Suprapubic skin (tissue), 4 donors: ENCODE results near the gene MTERF4.
A peak's percentile ranks its signal among the peaks of the same experiment; 100 is the strongest.

Experiments used
- CTCF ChIP-seq, 2 donors: fragments of 200-600 bp in 1 of 2; fragments of 450-650 bp in 1 of 2; sonication (generic) in 1 of 2; IDR thresholded peaks; one replicate each; pipeline ENCODE4 v1.5.1; 2016 to 2019; ENCODE audit warnings: antibody characterized with exemption in 2 of 2, mild to moderate bottlenecking in 1 of 2, moderate library complexity in 1 of 2
- EP300 ChIP-seq: sonication (generic); formaldehyde crosslinking; IDR thresholded peaks from one replicate; pipeline ENCODE4 v1.6.1; 2017; ENCODE audit warnings: antibody characterized with exemption
- POLR2A ChIP-seq, 2 donors: fragments of 450-650 bp; IDR thresholded peaks; one replicate each; pipeline ENCODE4 v1.6.1; 2017; ENCODE audit warnings: antibody characterized with exemption in 2 of 2, mild to moderate bottlenecking in 2 of 2, moderate library complexity in 2 of 2
- POLR2AphosphoS5 ChIP-seq, 3 donors: sonication (generic); formaldehyde crosslinking; IDR thresholded peaks; one replicate each; pipeline ENCODE4 v1.6.1; 2017; ENCODE audit warnings: antibody characterized with exemption in 3 of 3

- TF ChIP-seq CTCF (IDR thresholded peaks at IDR 0.05) (no peak), POLR2AphosphoS5 (IDR thresholded peaks at IDR 0.05) (peak in 2 of 3 donors; percentile 12 to 43), EP300 (no peak), POLR2A (IDR thresholded peaks at IDR 0.05) (peak in 1 of 2 donors; percentile 74)
These were observed 48.0 kb upstream of the MTERF4 start, which contains the start of gene PPP1R7 for GRCh38 chr2:241149925-241150659.
